Thymus (tissue), 11 donors: Measurements from ENCODE around the gene PVR. TPM values are rescaled to one million over a fixed set of nuclear protein-coding genes. Genes with fewer than 3 reads are reported as not detected.

Experiments used
- DNase-seq, 9 donors: peaks; one replicate each; pipeline ENCODE4 v3.0.0-alpha.2; 2013; ENCODE audit warnings: low spot score in 9 of 9, low read depth in 6 of 9, missing footprints in 1 of 9
- H3K27ac ChIP-seq, 2 donors: one replicate each; pipeline ENCODE4 v1.5.1; 2013; ENCODE audit warnings: control low read depth in 1 of 2, low read depth in 1 of 2, low read length in 1 of 2, mild to moderate bottlenecking in 1 of 2, moderate library complexity in 1 of 2
- H3K27me3 ChIP-seq, 2 donors: one replicate each; pipeline ENCODE4 v1.5.1; 2013; ENCODE audit warnings: low read length in 1 of 2; ENCODE audit not compliant: control insufficient read depth in 2 of 2, insufficient read depth in 1 of 2
- H3K36me3 ChIP-seq, 2 donors: one replicate each; pipeline ENCODE4 v1.5.1; 2013; ENCODE audit warnings: low read length in 1 of 2, mild to moderate bottlenecking in 1 of 2, moderate library complexity in 1 of 2; ENCODE audit not compliant: control insufficient read depth in 2 of 2, insufficient read depth in 2 of 2
- H3K4me1 ChIP-seq, 2 donors: one replicate each; pipeline ENCODE4 v1.5.1; 2013; ENCODE audit warnings: low read length in 2 of 2; ENCODE audit not compliant: control insufficient read depth in 2 of 2, insufficient read depth in 2 of 2
- H3K4me3 ChIP-seq, 2 donors: one replicate each; pipeline ENCODE4 v1.5.1; 2013; ENCODE audit warnings: low read length in 2 of 2, control low read depth in 1 of 2, mild to moderate bottlenecking in 1 of 2
- H3K9me3 ChIP-seq, 2 donors: one replicate each; pipeline ENCODE4 v1.5.1; 2013; ENCODE audit warnings: low read length in 1 of 2, mild to moderate bottlenecking in 1 of 2; ENCODE audit not compliant: control insufficient read depth in 2 of 2, insufficient read depth in 1 of 2
- WGBS: extraction: QIAGEN DNeasy Blood & Tissue Kit; methylation state at CpG from one replicate; pipeline ENCODE4 v1.1.7; 2013; 5-methylcytosine and 5-hydroxymethylcytosine counted together
- polyA plus RNA-seq: library from polyadenylated mRNA; stranded (reverse); fragments of 200-250 nt; gene quantifications from one replicate; pipeline ENCODE4 v1.2.3, GENCODE V29; 2013
- total RNA-seq: library from RNA; stranded (reverse); fragments of 120-200 nt; gene quantifications from one replicate; pipeline ENCODE4 v1.2.4, GENCODE V29; 2013
- donor health status: healthy.

The PVR gene
- total and polyA plus RNA-seq, 2 donors: 5.6 to 7.8 TPM

DNA sequence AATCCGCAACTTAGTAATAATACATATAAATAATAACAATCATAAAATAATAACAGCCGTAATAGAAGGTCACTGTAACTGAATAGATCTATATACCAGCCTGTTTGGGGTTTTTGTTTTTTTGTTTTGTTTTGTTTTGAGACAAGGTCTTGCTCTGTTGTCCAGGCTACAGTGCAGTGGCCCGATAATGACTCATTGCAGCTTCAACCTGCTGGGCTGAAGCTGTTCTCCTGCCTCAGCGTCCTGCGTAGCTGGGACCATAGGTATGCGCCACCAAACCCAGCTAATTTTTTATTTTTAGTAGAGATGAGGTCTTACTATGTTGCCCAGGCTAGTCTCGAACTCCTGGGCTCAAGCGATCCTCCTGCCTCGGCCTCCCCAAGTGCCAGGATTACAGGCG lies 29.4 kb upstream of the PVR start:
- H3K9me3 ChIP-seq: no peaks in the 10 kb centered on the region
- DNase-seq: no peak
- no peak overlapping the region for H3K27ac ChIP-seq
- no peak overlapping the region for H3K4me3 ChIP-seq
- no peaks in the 10 kb centered on the region for H3K36me3 ChIP-seq
- no peaks in the 10 kb centered on the region for H3K4me1 ChIP-seq
- WGBS: 97% methylated on average over 10 of the region's 10 CpGs
- no peaks in the 10 kb centered on the region for H3K27me3 ChIP-seq

DNA sequence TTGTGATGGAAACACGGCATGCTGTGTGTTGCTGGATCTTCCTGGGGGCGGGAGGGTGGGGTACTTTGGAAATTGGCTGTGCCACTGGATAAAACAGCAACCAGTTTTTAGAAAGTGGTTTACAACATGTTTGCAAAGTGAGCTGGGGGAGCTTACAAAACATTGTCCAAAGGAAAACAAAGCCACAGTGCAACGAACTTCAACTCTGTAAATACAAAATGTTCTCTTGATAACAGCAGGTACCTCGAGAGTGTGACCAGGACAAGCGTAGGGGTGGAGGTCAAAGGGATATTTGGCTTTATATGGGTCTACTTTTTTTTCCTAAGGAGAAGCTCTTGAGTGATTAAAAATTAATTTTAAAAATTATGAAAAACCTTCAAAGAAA lies 27.9 kb upstream of the PVR start:
- no peaks in the 10 kb centered on the region for H3K9me3 ChIP-seq
- no peak overlapping the region for H3K4me3 ChIP-seq
- no peak for DNase-seq
- no peaks in the 10 kb centered on the region for H3K4me1 ChIP-seq
- WGBS: 41% methylated on average over 5 of the region's 5 CpGs
- H3K27ac ChIP-seq: no peak overlapping the region
- no peaks in the 10 kb centered on the region for H3K36me3 ChIP-seq
- no peaks in the 10 kb centered on the region for H3K27me3 ChIP-seq

DNA sequence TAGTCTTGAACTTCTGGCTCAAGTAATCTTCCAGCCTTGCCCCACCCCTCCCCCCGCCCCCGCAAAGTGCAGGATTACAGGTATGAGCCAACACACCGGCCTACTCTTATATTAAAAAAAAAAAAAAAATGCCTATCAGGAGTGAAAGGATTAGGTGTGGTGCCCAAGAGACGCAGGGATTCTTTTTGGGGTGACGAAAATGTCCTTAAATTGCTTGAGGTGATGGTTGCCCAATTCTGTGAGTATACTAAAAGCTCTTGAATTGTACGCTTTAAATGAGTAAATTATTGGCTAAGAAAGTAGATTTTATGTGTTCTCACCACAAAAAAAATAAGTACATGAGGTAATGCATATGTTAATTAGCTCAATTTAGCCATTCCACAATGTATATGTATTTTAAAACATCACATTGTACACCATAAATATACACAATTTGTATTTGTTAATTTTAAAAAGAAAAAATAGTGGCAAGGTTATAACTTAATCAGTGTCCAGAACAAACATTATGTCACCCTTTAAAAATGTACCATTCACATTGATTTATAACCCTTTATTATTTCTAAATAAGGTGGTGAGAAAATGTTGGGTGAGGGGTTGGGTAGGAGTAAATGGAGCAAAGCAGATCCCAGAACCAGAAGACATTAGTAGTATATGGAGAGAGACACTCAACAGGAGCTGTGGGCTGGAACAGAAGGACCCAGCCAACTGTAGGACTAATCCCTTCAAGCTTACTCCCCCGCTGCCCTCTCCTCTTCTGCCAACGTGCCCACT lies 26.4 kb upstream of the PVR start:
- Histone ChIP-seq H3K4me1 (no peaks in the 10 kb centered on the region), H3K36me3 (no peaks in the 10 kb centered on the region), H3K27me3 (no peaks in the 10 kb centered on the region), H3K4me3 (no peak overlapping the region), H3K27ac (no peak overlapping the region), H3K9me3 (no peaks in the 10 kb centered on the region)
- 93% methylated on average over 8 of the region's 8 CpGs for WGBS
- no peak for DNase-seq

DNA sequence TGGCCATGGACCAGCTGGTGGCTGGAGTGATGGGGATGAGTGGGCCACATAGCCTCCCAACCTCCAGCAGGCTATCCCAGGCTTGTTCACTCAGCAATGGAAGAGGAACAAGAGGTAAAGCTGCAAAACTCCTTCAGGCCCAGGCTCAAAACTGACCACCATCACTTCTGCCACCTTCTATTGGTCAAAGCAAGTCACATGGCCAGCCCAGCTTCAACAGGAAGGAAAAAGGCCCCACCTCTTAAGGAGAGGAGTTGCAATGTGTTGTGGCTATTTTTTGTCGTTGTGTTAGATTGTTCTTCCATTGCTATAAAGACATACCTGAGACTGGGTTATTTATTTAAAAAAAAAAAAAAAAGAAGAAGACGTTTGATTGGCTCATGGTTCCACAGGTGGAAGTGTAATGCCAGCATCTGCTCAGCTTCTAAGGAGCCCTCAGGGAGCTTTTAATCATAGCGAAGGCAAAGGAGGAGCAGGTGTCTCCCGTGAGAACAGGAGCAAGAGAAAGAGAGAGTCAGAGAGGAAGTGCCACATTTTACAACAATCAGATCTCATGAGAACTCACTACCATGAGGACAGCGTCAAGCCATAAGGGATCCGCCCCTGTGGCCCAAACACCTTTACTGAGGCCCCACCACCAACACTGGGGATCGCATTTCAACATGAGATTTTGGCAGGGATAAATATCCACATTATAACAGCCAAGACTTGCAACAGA lies 24.9 kb upstream of the PVR start:
- no peaks in the 10 kb centered on the region for H3K4me1 ChIP-seq
- H3K4me3 ChIP-seq: no peak overlapping the region
- no peaks in the 10 kb centered on the region for H3K9me3 ChIP-seq
- 88% methylated on average over 7 of the region's 7 CpGs for WGBS
- H3K27me3 ChIP-seq: no peaks in the 10 kb centered on the region
- no peaks in the 10 kb centered on the region for H3K36me3 ChIP-seq
- no peak overlapping the region for H3K27ac ChIP-seq
- DNase-seq: no peak

DNA sequence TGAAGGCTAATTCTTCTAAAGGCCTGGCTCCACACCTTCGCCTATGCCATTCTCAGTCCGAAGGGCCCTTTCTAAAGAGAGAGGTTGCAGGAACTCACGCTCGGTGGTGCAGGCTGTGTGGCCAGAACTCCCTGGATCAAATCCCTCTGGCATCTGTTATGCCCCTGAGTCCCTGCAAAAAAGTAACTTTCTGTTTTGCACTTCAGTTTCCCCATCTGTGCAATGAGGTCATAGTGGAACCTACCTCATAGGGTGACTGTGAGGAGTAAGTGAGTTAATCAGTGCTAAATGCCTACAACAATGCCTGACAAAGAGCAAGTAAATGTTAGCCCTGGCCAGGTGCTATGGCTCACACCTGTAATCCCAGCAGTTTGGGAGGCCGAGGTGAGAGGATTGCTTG lies 23.0 kb upstream of the PVR start:
- no peaks in the 10 kb centered on the region for H3K27me3 ChIP-seq
- H3K4me3 ChIP-seq: no peak overlapping the region
- no peaks in the 10 kb centered on the region for H3K9me3 ChIP-seq
- H3K4me1 ChIP-seq: no peaks in the 10 kb centered on the region
- DNase-seq: no peak
- 95% methylated on average over 5 of the region's 5 CpGs for WGBS
- no peaks in the 10 kb centered on the region for H3K36me3 ChIP-seq
- no peak overlapping the region for H3K27ac ChIP-seq

DNA sequence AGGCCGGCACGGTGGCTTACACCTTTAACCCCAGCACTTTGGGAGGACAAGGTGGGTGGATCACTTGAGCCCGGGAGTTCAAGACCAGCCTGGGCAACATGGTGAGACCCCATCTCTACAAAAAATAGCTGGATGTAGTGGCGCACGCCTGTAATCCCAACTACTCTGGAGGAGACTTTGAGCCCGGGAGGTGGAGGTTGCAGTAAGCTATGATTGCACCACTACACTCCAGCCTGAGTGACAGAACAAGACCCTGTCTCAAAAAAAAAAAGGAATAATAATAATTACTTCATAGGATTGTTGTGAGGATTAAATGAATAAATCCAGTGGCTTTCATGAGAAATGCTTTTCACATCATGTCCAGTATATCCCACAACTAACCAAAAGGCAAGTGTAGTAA lies 22.3 kb upstream of the PVR start:
- Histone ChIP-seq H3K4me3 (no peak overlapping the region), H3K27ac (no peak overlapping the region), H3K27me3 (no peaks in the 10 kb centered on the region), H3K9me3 (no peaks in the 10 kb centered on the region), H3K36me3 (no peaks in the 10 kb centered on the region), H3K4me1 (no peaks in the 10 kb centered on the region)
- DNase-seq: no peak
- 89% methylated on average over 6 of the region's 6 CpGs for WGBS

DNA sequence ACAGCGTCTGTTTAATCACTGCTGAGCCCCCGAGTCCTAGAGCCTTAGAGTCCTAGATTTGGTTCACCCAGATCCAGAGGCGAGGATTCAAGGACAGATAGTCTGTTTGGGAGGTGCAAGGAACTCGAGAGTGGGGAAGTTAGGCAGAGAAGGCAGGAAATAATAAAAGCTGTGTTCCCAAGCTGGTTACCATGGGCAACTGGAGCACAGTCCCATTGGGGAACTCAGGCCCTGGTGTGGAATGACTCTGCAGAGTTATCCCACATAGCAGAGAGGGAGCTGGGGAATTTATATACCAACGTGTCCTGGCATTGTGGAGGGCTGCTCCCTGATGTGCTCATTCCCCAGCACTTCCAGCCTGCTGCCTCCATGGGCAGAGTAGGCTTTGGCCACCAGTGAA lies 20.6 kb upstream of the PVR start:
- DNase-seq: no peak
- Histone ChIP-seq H3K36me3 (no peaks in the 10 kb centered on the region), H3K4me3 (no peak overlapping the region), H3K9me3 (no peaks in the 10 kb centered on the region), H3K27ac (no peak overlapping the region), H3K4me1 (no peaks in the 10 kb centered on the region), H3K27me3 (no peaks in the 10 kb centered on the region)
- WGBS: 59% methylated on average over 5 of the region's 5 CpGs

DNA sequence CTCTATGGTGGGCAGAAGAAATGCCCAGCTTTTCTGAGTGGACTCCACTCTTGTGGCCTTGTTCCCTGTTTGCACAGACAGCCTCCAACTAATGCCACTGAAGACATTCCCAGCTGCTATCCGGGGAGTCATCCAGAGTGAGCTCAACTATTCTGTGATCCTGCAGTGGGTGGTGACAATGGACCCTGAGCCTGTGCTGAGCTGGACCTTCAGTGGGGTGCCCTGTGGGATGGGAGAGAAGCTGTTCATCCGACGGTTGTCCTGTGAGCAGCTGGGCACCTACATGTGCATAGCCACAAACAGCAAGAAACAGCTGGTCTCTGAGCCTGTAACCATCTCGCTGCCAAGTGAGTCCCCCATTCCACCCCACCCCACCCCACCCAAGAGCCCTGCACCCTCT lies 20.1 kb upstream of the PVR start:
- no peak overlapping the region for H3K27ac ChIP-seq
- 94% methylated on average over 4 of the region's 4 CpGs for WGBS
- H3K4me3 ChIP-seq: no peak overlapping the region
- DNase-seq: no peak
- no peaks in the 10 kb centered on the region for H3K4me1 ChIP-seq
- no peaks in the 10 kb centered on the region for H3K27me3 ChIP-seq
- no peaks in the 10 kb centered on the region for H3K9me3 ChIP-seq
- H3K36me3 ChIP-seq: no peaks in the 10 kb centered on the region

DNA sequence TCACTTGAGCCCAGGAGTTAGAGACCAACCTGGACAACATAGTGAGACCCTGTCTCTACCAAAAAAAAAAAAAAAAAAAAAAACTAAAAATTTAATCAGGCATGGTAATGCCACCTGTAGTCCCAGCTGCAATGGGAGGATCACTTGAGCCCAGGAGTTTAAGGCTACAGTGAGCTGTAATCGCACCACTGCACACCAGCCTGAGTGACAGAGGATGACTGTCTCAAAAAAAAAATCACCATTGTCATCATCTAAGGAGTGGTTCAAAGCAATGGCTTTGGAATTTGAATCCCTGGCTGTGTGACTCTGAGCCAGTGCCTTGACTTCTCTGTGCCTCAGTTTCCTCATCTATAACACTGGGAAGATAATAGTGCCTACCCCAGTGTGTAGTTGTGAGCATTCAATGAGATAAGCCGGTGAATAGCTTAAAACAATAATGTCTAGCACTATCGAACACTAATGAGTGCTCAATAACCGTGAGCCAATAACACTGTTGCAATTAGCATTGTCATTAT lies 18.8 kb upstream of the PVR start:
- H3K9me3 ChIP-seq: no peaks in the 10 kb centered on the region
- DNase-seq: no peak
- no peaks in the 10 kb centered on the region for H3K36me3 ChIP-seq
- H3K4me3 ChIP-seq: no peak overlapping the region
- H3K27ac ChIP-seq: no peak overlapping the region
- 97% methylated on average over 4 of the region's 4 CpGs for WGBS
- H3K4me1 ChIP-seq: no peaks in the 10 kb centered on the region
- no peaks in the 10 kb centered on the region for H3K27me3 ChIP-seq
